Panc1 (cell line): ENCODE data around the gene WWTR1. TPM values are rescaled to one million over a fixed set of nuclear protein-coding genes. Genes with fewer than 3 reads are reported as not detected.

Experiments
- ATAC-seq: fragments of 200-7000 bp; cut with Tn5 transposase; 2 replicates; pipeline ENCODE4 v1.9.1; 2020; ENCODE audit warnings: mild to moderate bottlenecking, moderate library complexity
- BruUV-seq: library from RNA; stranded (reverse); fragments of 400-500 nt; replicated peaks from 2 replicates; lab custom pipeline; 2021; lab: Mats Ljungman, UMichigan
- CTCF ChIA-PET: fragments of 300-600 bp; sonication (Branson Sonifier 250); formaldehyde crosslinking; loops from one replicate; lab custom pipeline; 2022; ENCODE audit warnings: antibody characterized with exemption; lab: Charles Lee
- POLR2A ChIA-PET: fragments of 300-600 bp; sonication (Branson Sonifier 250); formaldehyde crosslinking; loops from one replicate; lab custom pipeline; 2022; ENCODE audit warnings: antibody characterized with exemption; lab: Charles Lee
- DNase-seq: peaks from one replicate; pipeline ENCODE4 v3.0.0-alpha.2; 2010; ENCODE audit warnings: low read depth, low spot score
- H3K27ac ChIP-seq: 2 replicates; pipeline ENCODE4 v1.5.1; 2011; ENCODE audit warnings: mild to moderate bottlenecking, low read length, inconsistent platforms
- H3K27me3 ChIP-seq: fragments of 200-500 bp; sonication (Bioruptor generic); 2 replicates; pipeline ENCODE4 v1.6.0; 2014; ENCODE audit warnings: low read length, inconsistent platforms; ENCODE audit not compliant: control insufficient read depth, insufficient read depth
- H3K36me3 ChIP-seq: fragments of 200-500 bp; sonication (Bioruptor generic); 2 replicates; pipeline ENCODE4 v1.5.1; 2014; ENCODE audit warnings: inconsistent platforms, mild to moderate bottlenecking, low read length, moderate library complexity; ENCODE audit not compliant: control insufficient read depth, insufficient read depth
- H3K4me1 ChIP-seq: 2 replicates; pipeline ENCODE4 v1.5.1; 2011; ENCODE audit warnings: inconsistent platforms, mild to moderate bottlenecking, low read length, moderate library complexity; ENCODE audit not compliant: control insufficient read depth, insufficient read depth
- H3K4me3 ChIP-seq, 2 experiments: 2 replicates each; pipeline ENCODE4 v1.5.1; 2011 to 2012; ENCODE audit warnings: low read depth in 2 of 2, low read length in 2 of 2, mild to moderate bottlenecking in 2 of 2, inconsistent platforms in 1 of 2, moderate library complexity in 1 of 2
- H3K9me3 ChIP-seq: fragments of 200-500 bp; sonication (Bioruptor generic); 2 replicates; pipeline ENCODE4 v1.5.1; 2014; ENCODE audit warnings: low read depth, mild to moderate bottlenecking, inconsistent platforms, low read length, moderate library complexity; ENCODE audit not compliant: control insufficient read depth, insufficient read depth
- CTCF ChIP-seq: fragments of 450-650 bp; IDR thresholded peaks from 2 replicates; pipeline ENCODE4 v1.5.1; 2017; ENCODE audit warnings: mild to moderate bottlenecking
- POLR2AphosphoS5 ChIP-seq: IDR thresholded peaks from 2 replicates; pipeline ENCODE4 v1.6.1; 2012; ENCODE audit warnings: mild to moderate bottlenecking, low read depth, low read length, moderate library complexity
- REST ChIP-seq, 2 experiments: IDR thresholded peaks; 2 replicates each; pipeline ENCODE4 v1.6.1; 2011 to 2012; ENCODE audit warnings: low read depth in 2 of 2, control low read depth in 1 of 2, low read length in 1 of 2, mild to moderate bottlenecking in 1 of 2, moderate library complexity in 1 of 2; ENCODE audit not compliant: insufficient read depth in 1 of 2
- SIN3A ChIP-seq: IDR thresholded peaks from 2 replicates; pipeline ENCODE4 v1.6.1; 2012; ENCODE audit warnings: low read depth, mild to moderate bottlenecking, low read length, moderate library complexity, borderline replicate concordance; ENCODE audit not compliant: insufficient read depth
- TCF7L2 ChIP-seq: IDR thresholded peaks from 2 replicates; pipeline ENCODE4 v1.6.1; 2011; ENCODE audit warnings: mild to moderate bottlenecking, low read depth, low read length, inconsistent platforms
- in situ Hi-C: cut with HindIII; loops from 2 replicates; pipeline ENCODE4 v1.10.0; 2016; ENCODE audit warnings: low sequenced_read_pairs, low pct_unique_long_range_greater_than_20kb
- intact Hi-C: fragments of 100-400 bp; cut with micrococcal nuclease; formaldehyde crosslinking; loops from one replicate; pipeline ENCODE4 v1.10.0; 2022; ENCODE audit not compliant: unreplicated experiment
- total RNA-seq: library from RNA; stranded (reverse); gene quantifications from one replicate; pipeline ENCODE4 v1.2.1, GENCODE V29; 2021; ENCODE audit not compliant: unreplicated experiment

The WWTR1 gene
- total RNA-seq, 1 experiment from 2014 or later = 298 TPM

GRCh38 chr3:149686996-149687395, 29.2 kb upstream of the WWTR1 start:
- Histone ChIP-seq H3K27ac (no peak overlapping the region), H3K9me3 (0 out of 2 replicates have a peak, but pooled peaks cover 3% of the 10 kb centered on the region), H3K4me1 (no peaks in the 10 kb centered on the region), H3K36me3 (no peaks in the 10 kb centered on the region), H3K27me3 (no peaks in the 10 kb centered on the region), H3K4me3 (no peak overlapping the region)
- intact Hi-C loops (no loop called here), in situ Hi-C loops (no loop called here)
- no peak for TF ChIP-seq CTCF
- no peak for TF ChIP-seq POLR2AphosphoS5
- no peak for TF ChIP-seq TCF7L2
- TF ChIP-seq REST (IDR thresholded peaks at IDR 0.05; ENCODE audit: insufficient read depth in 1 of 2, low read depth in 2 of 2, low read length in 1 of 2) = no peak
- TF ChIP-seq SIN3A = no peak
- ATAC-seq (no peak), DNase-seq (no peak)
- no TSS peak for BruUV-seq
- ChIA-PET CTCF (no interaction called here), POLR2A (interaction anchor here (0.6 kb wide), 1 partner anchor 49 kb away, joined by 5 read pairs; no protein-coding TSS in a partner anchor)

DNA sequence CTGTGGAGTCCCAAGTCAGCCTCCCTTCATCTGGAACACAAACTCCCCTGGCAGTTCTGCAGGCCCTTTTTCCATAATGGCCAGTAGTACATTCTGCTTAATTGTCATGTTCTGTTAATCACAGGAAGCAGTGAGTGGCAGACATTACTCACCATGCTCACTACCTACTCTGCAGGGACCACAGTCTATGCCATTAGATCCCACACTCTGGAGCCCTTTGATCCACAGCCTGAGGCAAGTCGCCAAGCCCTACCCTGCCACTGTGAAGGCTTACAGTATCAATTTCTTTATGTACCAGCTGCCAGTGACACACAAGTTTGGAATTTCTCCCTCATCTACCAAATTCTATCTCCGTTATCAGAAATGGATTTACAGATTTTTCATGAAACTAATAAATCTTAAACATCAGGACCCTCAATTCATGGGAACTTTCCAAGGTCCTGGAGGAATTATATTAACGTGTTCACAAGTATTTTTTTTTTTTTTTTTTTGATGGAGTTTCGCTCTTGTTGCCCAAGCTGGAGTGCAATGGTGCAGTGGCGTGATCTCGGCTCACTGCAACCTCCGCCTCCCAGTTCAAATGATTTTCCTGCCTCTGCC, 20.6 kb upstream of the WWTR1 start:
- Histone ChIP-seq H3K27ac (no peak overlapping the region), H3K36me3 (no peaks in the 10 kb centered on the region), H3K27me3 (no peaks in the 10 kb centered on the region), H3K9me3 (no peaks in the 10 kb centered on the region), H3K4me1 (no peaks in the 10 kb centered on the region), H3K4me3 (no peak overlapping the region)
- in situ Hi-C loops = no loop called here
- intact Hi-C loops = no loop called here
- CTCF ChIA-PET = no interaction called here
- no peak for TF ChIP-seq SIN3A
- TF ChIP-seq REST (IDR thresholded peaks at IDR 0.05; ENCODE audit: insufficient read depth in 1 of 2, low read depth in 2 of 2, low read length in 1 of 2) = peak in 1 of 2 experiments; percentile 52; a peak in 1 of 4 replicates
- DNase-seq (no peak), ATAC-seq (peak; percentile 62; the same call in 1 of the 2 replicates)
- POLR2A ChIA-PET = no interaction called here
- no TSS peak for BruUV-seq
